GM10266 (cell line): ENCODE data around the gene MBIP.

Experiments
- DNase-seq: peaks from one replicate; pipeline ENCODE4 v3.0.0; 2012; ENCODE audit errors: extremely low spot score
- TF ChIP-seq, protein P1 (sequence below): IDR thresholded peaks from 2 replicates; pipeline ENCODE4 v1.5.1; 2012; ENCODE audit warnings: mild to moderate bottlenecking, low read depth; ENCODE audit not compliant: control insufficient read depth, insufficient read depth; ENCODE audit errors: missing control alignments

Gene MBIP

DNA sequence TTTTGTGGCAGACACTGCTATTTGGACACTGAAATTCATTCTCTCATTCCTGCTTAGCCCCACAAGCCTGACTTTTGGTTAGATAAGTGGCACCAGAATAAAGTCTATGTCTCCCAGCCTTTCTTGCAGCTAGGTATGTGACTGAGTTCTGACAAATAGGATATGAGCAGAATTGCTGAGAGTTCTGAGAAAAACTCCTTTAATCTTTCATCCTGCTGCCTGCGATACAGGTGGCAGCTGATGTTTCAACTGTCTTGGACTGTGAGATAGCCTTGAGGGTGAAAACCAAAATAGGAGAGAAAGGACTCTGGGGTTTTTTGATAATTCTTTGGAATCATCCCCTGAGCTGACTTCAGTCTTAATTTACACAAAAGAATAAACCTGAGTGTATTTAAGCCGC is 55.8 kb downstream of the MBIP start:
- DNase-seq = no peak
- TF ChIP-seq, protein P1, sequence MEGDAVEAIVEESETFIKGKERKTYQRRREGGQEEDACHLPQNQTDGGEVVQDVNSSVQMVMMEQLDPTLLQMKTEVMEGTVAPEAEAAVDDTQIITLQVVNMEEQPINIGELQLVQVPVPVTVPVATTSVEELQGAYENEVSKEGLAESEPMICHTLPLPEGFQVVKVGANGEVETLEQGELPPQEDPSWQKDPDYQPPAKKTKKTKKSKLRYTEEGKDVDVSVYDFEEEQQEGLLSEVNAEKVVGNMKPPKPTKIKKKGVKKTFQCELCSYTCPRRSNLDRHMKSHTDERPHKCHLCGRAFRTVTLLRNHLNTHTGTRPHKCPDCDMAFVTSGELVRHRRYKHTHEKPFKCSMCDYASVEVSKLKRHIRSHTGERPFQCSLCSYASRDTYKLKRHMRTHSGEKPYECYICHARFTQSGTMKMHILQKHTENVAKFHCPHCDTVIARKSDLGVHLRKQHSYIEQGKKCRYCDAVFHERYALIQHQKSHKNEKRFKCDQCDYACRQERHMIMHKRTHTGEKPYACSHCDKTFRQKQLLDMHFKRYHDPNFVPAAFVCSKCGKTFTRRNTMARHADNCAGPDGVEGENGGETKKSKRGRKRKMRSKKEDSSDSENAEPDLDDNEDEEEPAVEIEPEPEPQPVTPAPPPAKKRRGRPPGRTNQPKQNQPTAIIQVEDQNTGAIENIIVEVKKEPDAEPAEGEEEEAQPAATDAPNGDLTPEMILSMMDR = no peak

- TF ChIP-seq, protein P1 = no peak
- no peak for DNase-seq
Measured at GRCh38 chr14:36264107-36264506, 56.3 kb downstream of the MBIP start.

- DNase-seq = no peak
- TF ChIP-seq, protein P1 = no peak
Measured at GRCh38 chr14:36260970-36261640, 59.3 kb downstream of the MBIP start.

DNA sequence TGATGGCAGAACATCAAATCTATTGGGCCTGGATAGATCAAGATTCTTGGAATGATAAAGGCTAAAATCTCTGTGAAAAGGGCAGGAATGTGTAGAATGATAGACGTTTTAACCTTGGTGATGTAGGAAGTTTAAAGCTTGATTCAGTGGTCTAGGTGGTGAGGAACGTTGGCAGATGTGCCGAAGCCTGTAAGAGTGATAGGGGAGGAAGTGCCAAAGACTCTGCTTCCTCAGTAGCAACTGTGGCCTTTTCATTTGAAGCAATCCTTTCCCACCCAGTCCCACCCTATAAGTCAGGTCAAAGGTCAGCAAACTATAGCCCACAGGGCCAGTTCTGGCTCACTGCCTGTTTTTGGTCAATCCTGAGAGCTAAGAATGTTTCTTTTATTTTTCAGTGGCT is 62.2 kb downstream of the MBIP start:
- TF ChIP-seq, protein P1 = no peak
- no peak for DNase-seq

- TF ChIP-seq, protein P1 = no peak
- no peak for DNase-seq
Measured at GRCh38 chr14:36256126-36256801, 64.2 kb downstream of the MBIP start.

- no peak for DNase-seq
- TF ChIP-seq, protein P1 = no peak
Measured at GRCh38 chr14:36254020-36254624, 66.3 kb downstream of the MBIP start.
